Esophagus squamous epithelium (tissue), 4 donors: ENCODE results near the gene RNF183.

Experiments used
- POLR2A ChIP-seq, 4 donors: fragments of 450-650 bp; IDR thresholded peaks; one replicate each; pipeline ENCODE4 v1.6.1; 2017; ENCODE audit warnings: antibody characterized with exemption in 4 of 4, mild to moderate bottlenecking in 4 of 4, moderate library complexity in 3 of 4
- TF ChIP-seq, protein P1 (sequence below), 6 experiments: fragments of 450-650 bp in 4 of 6; fragments of 200-600 bp in 2 of 6; sonication (generic) in 2 of 6; IDR thresholded peaks; one replicate each; pipeline ENCODE4 v1.5.1; 2016 to 2019; ENCODE audit warnings: antibody characterized with exemption in 6 of 6, mild to moderate bottlenecking in 4 of 6, moderate library complexity in 4 of 6

DNA sequence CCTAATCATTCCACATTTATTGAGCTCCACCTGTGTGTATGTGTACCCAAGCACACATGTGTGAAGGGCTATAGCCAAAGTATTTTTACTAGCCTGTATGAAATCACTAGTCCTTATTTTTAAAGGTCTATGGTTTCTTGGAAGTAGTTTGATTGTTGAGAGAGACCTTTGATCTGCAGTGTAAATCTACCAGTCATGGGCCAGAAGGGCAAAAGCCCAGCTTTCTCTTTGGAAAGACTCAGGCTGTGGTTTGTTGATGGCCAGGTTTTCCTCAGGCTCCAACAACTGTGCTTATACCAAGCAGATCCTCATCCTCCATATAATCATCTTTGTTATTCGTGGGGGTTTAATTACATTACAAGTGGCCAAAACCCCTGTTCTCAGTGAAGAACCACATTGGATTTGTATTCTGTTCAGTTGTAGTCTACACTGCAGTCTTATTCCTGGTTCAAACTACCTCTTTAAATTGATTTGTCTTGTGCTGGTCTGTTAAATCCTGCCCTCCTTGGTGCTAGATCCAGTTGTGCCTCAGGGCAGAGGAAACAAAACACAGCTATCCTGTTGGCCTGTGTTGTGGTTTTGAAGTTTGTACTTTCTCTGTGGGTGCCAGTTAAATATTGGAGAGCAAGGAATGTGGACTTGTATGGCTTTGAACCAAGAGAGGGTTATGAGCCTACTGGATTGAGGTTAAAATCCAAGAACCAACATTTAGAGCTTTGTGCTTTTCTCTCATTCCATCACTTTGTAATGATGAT is 41.1 kb downstream of the RNF183 start:
- TF ChIP-seq, protein P1, sequence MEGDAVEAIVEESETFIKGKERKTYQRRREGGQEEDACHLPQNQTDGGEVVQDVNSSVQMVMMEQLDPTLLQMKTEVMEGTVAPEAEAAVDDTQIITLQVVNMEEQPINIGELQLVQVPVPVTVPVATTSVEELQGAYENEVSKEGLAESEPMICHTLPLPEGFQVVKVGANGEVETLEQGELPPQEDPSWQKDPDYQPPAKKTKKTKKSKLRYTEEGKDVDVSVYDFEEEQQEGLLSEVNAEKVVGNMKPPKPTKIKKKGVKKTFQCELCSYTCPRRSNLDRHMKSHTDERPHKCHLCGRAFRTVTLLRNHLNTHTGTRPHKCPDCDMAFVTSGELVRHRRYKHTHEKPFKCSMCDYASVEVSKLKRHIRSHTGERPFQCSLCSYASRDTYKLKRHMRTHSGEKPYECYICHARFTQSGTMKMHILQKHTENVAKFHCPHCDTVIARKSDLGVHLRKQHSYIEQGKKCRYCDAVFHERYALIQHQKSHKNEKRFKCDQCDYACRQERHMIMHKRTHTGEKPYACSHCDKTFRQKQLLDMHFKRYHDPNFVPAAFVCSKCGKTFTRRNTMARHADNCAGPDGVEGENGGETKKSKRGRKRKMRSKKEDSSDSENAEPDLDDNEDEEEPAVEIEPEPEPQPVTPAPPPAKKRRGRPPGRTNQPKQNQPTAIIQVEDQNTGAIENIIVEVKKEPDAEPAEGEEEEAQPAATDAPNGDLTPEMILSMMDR (IDR thresholded peaks at IDR 0.05), result no peak
- TF ChIP-seq POLR2A (IDR thresholded peaks at IDR 0.05), result no peak
